DMS114 treated with DMSO at 0.1 percent for 48 hours (cell line): ENCODE results near the gene BOD1.

Experiments
- DNase-seq: peaks from one replicate; lab custom pipeline; 2025; ENCODE audit not compliant: unreplicated experiment; lab: John Stamatoyannopoulos, UW

Gene BOD1

DNA sequence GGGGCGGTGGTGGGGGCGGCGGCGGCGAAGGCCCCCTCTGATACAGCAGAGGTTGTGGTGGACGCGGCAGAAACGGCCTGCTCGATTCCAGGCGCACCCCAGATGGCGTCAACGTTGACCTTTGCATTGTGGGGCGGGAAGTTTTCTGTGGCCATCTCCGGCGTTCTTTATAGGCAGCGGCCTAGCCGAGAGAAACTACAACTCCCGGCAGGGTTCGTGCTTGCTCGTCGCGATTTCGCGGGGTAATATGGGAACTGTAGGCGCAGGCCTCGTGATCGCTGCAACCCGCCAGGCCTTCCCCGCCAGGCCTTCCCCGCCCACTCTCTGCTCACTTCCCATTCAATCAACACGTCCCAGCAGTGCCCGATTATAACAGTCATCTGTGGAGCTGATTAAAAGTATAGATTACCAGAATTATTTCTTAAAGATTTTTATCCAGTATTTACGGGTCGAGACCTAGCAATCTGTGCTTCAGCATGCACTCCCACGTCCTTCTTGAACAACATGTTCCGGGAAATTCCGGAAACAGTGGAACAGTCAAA, at the start of gene BOD1:
TSS of gene BOD1 (minus strand) at position 74 of the 542 bp plus-strand sequence. CDS start 214 bp downstream, outside the sequence.
- DNase-seq = peak; percentile 98

DNA sequence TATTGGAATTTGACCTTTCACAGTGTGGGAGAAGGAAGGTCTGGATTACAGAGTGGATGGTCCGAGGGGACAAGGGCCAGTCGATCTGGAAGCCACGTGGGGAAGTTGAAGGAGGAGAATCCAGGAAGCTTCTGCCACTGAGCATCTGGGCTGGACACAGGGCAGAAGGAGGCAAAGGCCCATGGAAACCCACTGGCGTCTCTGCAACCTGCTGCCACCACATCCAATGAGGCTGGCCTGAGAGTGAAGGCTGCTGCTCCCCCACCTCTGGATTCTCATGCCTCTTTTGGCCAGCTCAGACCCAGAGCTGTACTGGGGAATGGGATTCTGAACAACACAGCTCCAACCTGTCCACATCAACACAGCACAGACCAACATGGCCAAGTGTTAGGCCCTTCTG, 48.9 kb upstream of the BOD1 start:
- no peak for DNase-seq

DNA sequence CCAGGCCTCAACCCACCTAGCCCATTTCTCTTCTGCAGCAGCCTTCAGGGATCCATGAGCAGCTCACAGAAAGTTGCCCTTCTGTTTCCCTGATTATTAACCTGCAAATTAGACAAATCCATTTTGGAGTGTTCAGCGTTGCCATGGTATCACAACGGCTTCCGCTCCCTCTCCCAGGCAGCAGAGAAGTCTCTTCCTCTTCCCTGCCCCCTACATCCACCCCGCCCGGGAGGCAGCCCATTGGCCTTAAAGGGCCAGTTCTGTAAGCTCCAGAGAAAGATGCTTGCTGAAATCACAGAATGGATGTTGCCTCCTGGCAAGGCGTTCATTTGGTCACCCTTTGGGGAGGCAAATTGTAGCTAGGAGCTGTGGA, 47.7 kb upstream of the BOD1 start:
- no peak for DNase-seq

GRCh38 chr5:173663352-173664153, 47.1 kb upstream of the BOD1 start:
- DNase-seq = no peak

DNA sequence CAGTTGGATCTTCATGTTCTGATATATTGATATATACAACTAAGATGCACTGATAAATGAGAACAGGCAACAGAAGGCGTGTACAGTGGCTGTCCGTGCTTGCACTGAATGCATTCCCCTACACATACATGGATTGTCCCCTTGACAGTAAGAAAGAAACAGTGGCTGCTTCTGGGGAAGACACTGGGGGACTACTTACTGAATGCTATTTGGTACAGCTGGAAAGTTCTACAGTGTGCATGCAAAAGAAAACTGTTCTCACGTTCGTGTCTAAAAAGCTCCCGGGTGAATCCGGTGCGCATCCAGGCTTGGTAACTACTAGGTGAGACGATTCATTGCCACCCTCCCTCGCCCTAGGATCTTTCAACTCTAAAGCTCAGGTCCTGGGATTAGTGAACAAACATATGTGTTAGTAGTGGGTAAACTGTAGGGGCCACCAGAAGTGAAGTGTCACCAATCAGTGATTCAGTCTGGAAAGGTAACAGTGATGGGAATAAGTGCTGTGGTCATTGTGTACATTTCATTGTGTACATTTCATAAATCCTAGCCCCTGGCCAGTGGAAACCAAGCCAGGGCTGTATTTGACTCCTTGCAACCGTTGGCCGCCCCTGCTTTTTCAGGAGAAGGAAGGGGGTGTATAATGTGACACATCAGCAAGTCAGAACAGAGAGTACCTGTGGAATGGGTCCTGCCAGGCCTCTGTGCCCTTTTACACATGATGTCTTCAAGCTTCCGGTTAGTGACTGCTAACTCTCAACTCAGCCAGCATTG, 46.3 kb upstream of the BOD1 start:
- no peak for DNase-seq

DNA sequence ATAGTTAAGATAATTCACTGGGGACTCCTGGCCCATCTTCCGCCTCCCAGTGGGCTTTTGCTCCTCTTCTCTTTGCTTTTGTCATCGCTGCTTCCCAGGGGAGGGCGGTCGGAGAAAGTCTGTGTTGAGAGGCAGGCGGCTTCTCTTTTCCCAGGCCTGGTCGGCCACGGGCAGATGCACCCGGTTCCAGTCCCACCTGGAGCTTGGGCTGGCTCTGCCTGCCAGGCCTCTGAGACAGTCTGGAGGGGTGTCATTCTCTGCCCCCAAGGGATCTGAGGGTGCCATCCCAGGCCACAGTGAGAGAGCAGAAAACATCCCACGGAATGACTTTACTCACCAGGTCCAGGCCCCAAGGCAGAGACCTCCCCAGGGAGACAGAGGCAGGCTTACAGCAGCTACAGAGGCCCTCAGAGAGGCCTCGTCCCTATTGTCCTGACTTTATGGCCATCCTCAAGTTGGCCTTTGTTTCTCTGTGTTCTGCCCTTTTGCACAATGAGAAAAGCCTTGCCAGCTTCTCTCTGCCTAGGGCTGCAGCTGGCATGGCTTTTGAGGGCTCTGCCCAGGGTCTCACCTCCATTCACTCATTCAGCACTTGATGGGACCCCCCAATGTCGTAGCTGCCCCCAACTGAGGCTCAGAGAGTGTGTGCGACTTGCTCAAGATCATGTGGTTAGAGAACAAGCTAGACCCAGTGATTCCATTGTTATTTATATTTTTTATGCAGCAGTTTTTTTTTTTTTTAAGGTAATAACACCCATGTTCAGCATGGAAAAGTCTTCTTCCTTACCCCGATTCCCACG, 44.2 kb upstream of the BOD1 start:
- DNase-seq = no peak

GRCh38 chr5:173659423-173659822, 43.0 kb upstream of the BOD1 start:
- no peak for DNase-seq

DNA sequence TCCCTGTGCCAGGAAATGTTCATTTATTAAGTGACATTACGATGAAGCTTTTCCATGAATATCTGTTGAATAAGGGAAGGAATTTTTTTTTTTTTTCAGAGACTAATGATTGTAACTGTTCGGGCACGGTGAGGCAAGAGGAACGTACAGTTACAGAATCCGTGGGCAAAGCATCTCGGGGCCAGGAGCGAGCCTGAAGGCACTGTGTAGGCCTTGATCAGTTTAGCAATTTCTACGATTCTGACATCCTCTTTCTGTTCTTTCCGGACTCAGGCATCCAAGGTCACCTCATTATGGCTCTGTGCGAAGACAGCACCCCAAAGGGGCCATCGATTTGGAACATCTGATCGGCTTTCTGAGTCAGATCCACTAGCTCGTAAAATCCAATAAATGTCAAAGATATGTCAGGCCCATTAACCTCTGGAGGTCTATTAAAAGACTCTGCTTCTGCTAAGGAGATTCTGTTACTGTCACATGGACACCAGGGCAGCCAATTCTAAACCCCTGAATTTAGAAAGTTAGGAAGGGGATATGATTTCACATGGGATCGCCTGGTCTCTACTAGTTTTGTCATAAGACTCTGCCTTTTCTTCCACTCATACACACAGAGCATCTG, 41.4 kb upstream of the BOD1 start:
- no peak for DNase-seq

GRCh38 chr5:173655196-173655797, 38.8 kb upstream of the BOD1 start:
- no peak for DNase-seq

GRCh38 chr5:173653822-173654523, 37.5 kb upstream of the BOD1 start:
- DNase-seq = no peak

- no peak for DNase-seq
Measured at GRCh38 chr5:173648308-173648866, 31.9 kb upstream of the BOD1 start.

GRCh38 chr5:173646692-173647091, 30.2 kb upstream of the BOD1 start:
- no peak for DNase-seq

- no peak for DNase-seq
Measured at GRCh38 chr5:173645890-173646574, 29.6 kb upstream of the BOD1 start.

DNA sequence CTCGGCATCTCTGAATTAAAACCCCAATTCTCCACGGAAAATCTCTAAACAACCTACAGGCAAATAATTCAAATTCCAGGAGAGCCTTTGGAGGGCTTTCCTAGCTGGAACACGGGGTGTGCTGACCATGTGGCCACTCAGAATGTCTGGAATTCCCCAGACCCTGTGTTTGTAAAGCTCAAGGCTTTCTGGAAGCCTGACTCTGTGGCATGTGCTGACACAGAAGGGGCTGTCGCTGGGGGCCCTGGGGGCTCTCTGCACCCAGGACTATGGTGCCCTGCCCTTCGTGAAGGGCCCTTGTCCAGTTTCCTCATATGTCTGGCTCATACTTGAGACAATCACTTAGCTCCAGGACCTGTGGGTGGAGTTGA, 29.0 kb upstream of the BOD1 start:
- no peak for DNase-seq

DNA sequence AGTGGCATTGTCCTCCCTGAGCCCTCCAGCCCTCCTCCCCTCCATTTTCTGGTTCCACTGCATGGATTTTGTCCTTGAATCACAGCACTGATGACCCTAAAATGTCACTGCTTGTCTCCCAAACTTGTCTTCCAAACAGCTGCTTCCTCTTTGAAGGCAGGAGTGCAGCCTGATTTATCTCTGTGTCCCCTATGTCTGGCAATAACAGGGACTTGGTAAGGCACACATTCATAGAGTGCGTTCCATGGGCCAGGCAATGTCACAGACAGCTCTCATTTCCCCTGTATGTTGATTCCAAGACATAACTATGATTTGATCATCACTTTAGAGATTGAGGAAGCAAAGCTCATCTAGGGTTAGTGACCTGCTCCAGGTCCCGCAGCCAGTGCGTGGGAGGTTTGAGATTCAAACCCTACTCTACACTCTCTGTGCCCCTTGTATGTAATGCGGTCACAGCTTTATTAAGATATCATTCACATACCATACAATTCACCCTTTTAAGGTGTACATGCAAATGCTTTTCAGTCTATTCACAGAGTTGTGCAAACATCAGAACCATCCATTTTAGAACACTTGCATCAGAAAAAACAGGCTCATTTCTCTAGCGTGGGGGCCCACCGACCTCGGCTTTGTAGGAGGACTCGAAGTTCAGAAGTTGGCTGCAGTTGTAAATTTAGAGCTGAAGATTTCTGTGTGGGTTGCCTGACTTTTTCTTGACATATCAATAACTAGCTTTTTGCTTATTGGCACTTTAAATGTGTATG, 28.4 kb upstream of the BOD1 start:
- DNase-seq = no peak

GRCh38 chr5:173643964-173644363, 27.5 kb upstream of the BOD1 start:
- DNase-seq = no peak

DNA sequence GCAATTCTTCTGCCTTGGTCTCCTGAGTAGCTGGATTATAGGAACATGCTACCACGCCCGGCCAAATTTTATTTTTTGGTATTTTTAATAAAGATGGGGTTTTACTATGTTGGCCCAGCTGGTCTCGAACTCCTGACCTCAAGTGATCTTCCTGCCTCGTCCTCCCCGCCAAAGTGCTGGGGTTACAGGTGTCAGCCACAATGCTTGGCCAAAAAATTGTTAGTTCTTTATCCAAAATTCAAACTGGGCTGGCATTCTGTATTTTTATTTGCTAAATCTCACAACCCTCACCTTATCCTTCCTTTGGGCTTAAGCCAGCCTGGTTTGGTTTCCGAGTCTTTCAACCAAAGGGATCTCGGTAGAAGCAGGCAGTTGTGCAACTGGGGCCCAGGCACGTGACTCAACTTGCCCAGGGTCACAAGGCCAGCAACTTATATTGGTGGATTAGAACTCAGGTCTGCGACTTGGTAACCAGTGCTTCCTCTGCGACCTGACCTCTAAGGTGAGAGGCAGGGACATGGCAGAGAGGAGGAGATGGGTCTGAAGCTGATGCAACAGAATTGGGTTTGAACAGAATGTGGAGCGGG, 26.5 kb upstream of the BOD1 start:
- DNase-seq = no peak
